Activated CD8-positive, alpha-beta memory T cell treated with anti-CD3 and anti-CD28 coated beads for 24 hours (primary cell): ENCODE data around the gene ARHGAP30.

Experiments
- DNase-seq: peaks from one replicate; pipeline ENCODE4 v3.0.0-alpha.2; 2020

ARHGAP30 gene

DNA sequence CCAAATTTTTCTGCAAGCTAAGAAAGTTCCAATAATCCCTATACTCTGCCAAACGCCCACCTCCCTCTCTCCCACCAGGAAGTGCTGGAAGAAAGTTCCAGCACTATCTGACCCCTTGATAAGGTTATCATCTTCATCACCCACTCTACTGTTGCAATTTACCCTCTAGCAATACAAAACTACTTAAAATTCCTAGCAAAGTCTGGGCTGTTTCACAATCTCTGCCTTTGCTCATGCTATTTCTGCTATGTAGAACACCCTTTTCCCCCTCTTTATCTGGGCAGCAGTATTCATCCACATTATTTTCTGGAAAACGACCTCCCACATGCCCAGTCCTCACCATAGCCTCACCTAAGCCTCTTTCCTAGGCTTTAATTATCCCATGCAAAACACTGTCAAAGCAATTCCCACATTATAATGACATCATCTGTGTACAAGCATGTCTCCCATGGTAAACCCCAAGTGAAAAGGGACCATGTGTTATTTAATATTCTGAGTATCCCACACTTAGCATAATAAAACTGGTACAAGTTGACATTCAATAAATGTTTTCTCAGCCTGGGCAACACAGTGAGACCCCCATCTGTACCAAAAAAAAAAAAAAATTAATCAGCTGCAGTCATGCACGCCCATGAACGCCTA is 60.7 kb downstream of the ARHGAP30 start:
- DNase-seq = no peak

DNA sequence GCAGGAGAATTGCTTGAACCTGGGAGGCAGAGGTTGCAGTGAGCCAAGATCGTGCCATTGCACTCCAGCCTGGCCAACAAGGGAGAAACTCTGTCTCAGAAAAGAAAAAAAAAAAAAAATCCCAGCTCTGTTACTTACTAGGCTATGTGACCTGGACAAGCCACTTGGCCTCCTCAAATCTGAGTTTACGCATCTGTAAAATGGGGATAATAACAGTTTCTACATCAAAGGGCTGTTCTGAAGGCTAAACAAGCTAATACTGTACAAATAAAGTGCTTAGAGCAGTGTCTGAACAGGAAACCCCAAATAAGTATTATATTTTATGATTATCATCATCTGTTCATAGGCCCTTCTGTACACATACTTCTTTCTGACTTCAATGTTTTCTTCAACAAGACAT is 62.3 kb downstream of the ARHGAP30 start:
- DNase-seq = no peak

DNA sequence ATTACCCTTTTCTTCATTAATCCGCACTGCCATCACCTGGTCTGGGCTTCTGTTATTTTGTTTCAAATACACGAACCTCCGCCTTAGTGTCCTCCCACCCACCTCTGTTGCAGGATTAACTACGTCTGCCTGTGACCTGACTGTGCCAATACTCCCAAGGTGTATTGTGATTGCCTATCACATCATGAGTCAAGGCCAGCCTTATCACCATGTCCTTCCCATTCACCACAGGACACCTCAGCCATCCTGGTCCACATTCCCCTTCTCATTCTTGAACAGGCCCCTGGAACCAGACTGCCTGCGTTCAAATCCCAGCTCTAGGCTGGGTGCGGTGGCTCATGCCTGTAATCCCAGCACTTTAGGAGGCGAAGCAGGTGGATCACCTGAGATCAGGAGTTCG is 63.1 kb downstream of the ARHGAP30 start:
- DNase-seq = no peak

DNA sequence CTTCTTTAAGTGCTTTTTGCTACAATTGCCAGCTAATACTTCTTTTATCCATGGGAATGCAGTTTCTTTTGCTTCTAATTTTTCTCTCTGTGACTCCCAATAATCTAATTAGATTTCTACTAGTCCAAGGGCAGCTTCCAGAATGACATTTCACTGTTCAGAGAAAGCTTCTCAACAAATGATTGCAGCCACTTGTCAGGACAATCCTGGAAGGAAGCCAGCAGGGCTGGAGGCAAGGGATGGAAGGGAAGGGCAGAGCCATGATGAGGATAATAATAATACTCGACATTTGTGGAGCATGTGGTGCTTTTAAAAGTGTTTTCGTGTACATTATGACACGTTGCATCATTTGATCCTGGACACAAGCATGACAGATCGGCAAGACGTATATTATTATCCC is 68.2 kb downstream of the ARHGAP30 start:
- DNase-seq = no peak

DNA sequence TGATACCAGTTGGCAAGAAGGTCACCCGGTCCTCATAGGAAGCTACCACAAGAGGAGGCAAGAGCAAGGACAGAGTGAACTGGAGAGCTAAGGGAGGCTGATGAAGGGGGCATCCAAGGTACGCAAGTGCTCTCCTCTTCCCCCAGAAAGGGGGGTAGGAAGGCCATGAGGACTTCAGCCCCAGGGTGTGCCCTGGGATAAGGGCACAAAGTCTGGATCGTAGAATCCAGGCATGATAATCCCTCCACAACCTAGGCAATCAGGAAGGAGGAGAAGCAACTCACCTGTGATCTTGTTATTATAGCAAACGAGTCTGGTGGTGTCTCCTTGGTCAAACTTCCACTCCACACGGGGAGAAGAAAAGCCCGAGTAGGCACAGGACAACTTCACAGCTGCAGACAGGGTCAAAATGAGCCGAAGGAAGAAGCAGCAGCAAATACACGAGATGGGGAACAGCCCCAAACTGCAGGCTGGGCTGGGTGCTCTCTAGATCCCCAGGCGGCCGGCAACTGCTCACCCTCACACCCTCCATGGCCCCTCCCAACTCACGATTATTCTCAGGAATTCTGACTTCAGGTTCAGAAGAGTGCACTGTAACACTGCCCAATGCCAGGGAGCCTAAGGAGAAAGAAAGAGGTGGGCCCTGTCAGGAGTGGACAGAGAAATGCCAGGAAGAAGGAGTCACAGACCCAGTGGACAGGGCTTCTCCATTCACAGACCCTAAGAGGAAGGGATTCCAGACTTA is 68.8 kb downstream of the ARHGAP30 start:
- DNase-seq = no peak

DNA sequence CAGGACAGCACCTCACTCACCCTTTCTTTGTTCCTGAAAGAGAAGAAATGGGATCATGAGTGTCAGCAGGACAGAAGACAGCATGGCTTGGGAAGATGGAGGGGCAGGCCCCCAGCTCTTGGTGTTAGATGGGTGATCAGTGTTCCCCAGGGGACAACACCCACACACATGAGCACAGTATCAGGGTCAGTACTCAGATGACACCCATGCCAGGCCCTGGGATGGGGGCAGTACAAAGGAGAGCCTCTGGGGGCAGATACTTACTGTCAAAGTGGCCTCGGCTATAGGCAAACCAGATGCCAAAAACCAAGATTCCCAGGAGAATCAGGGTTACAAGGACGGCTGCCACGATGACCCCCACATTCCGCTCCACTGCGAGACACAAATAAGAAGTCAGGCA is 70.3 kb downstream of the ARHGAP30 start:
- DNase-seq = no peak

DNA sequence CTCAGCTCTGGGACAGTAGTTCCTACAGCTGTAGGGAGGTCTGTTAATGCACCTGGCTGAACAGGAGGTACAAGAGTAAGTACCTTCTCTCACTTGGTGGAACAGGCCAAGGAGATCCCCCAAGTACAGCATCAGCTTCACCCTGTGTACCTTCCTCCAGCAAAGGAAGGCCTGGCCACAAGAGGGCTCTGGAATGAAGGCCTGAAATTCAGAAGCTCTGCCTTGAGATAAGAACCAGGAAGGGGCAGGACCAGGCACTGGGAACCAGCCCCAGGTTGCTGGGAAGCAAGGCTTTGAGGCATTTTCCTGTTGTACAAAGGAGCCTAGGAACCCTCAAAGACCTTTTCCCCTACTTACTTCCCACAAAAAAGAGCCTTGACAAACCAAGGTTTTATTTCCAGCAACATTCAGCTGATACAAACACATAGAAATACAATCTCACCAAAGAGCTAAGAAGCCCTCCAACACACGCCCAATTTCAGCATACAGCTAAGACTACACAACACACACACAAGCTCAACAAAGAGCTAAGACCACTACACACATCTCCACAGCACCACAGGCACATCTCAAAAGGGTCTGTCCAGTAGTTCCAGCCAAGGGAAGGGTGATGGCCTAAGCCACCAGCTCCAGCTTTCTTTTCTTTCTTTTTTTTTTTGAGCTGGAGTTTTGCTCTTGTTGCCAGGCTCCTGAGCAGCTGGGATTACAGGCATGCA is 72.2 kb downstream of the ARHGAP30 start:
- peak; percentile 71 for DNase-seq
